HEK293T (cell line): ENCODE results near the gene EWSR1.

Source experiments
- CTCF ChIA-PET: fragments of 350-600 bp; formaldehyde crosslinking; extraction: SDS; loops from one replicate; lab custom pipeline; 2021; ENCODE audit warnings: antibody characterized with exemption, inconsistent platforms; lab: Yijun Ruan, JAX
- POLR2A ChIA-PET: fragments of 350-600 bp; formaldehyde crosslinking; extraction: SDS; loops from one replicate; lab custom pipeline; 2020; ENCODE audit warnings: antibody characterized with exemption, inconsistent platforms; lab: Yijun Ruan, JAX
- DNase-seq: peaks from one replicate; pipeline ENCODE4 v3.0.0; 2012; ENCODE audit warnings: mixed read lengths; ENCODE audit errors: extremely low spot score
- ARNT ChIP-seq: fragments of 450-650 bp; IDR thresholded peaks from 2 replicates; pipeline ENCODE4 v1.6.1; 2017; ENCODE audit warnings: mild to moderate bottlenecking
- BHLHE40 ChIP-seq: fragments of 450-650 bp; IDR thresholded peaks from 2 replicates; pipeline ENCODE4 v1.6.1; 2016; ENCODE audit warnings: mild to moderate bottlenecking, moderate library complexity, borderline replicate concordance
- CTBP1 ChIP-seq: fragments of 450-650 bp; IDR thresholded peaks from 2 replicates; pipeline ENCODE4 v1.6.1; 2016; ENCODE audit warnings: borderline replicate concordance
- ELF4 ChIP-seq: fragments of 450-650 bp; IDR thresholded peaks from 2 replicates; pipeline ENCODE4 v1.6.1; 2017; ENCODE audit warnings: antibody characterized with exemption
- FOXA1 ChIP-seq: fragments of 450-650 bp; IDR thresholded peaks from 2 replicates; pipeline ENCODE4 v1.6.1; 2016; ENCODE audit warnings: mild to moderate bottlenecking
- FOXK2 ChIP-seq: fragments of 450-650 bp; IDR thresholded peaks from 2 replicates; pipeline ENCODE4 v1.6.1; 2016; ENCODE audit warnings: mild to moderate bottlenecking
- FOXM1 ChIP-seq: fragments of 450-650 bp; IDR thresholded peaks from 2 replicates; pipeline ENCODE4 v1.6.1; 2017; ENCODE audit warnings: mild to moderate bottlenecking, borderline replicate concordance
- HDGF ChIP-seq: fragments of 450-650 bp; IDR thresholded peaks from 2 replicates; pipeline ENCODE4 v1.6.1; 2017; ENCODE audit warnings: antibody characterized with exemption, borderline replicate concordance
- L3MBTL2 ChIP-seq: fragments of 450-650 bp; conservative IDR thresholded peaks from 2 replicates; pipeline ENCODE4 v1.6.1; 2016; ENCODE audit warnings: mild to moderate bottlenecking
- LEF1 ChIP-seq: fragments of 450-650 bp; IDR thresholded peaks from 2 replicates; pipeline ENCODE4 v1.6.1; 2017; ENCODE audit warnings: mild to moderate bottlenecking, borderline replicate concordance
- NFRKB ChIP-seq: fragments of 450-650 bp; IDR thresholded peaks from 2 replicates; pipeline ENCODE4 v1.6.1; 2016; ENCODE audit warnings: mild to moderate bottlenecking, moderate library complexity
- SP1 ChIP-seq: fragments of 450-650 bp; IDR thresholded peaks from 2 replicates; pipeline ENCODE4 v1.6.1; 2017
- SUZ12 ChIP-seq: fragments of 450-650 bp; IDR thresholded peaks from 2 replicates; pipeline ENCODE4 v1.6.1; 2016; ENCODE audit warnings: mild to moderate bottlenecking
- TARDBP ChIP-seq: fragments of 450-650 bp; IDR thresholded peaks from 2 replicates; pipeline ENCODE4 v1.6.1; 2016
- ZNF384 ChIP-seq: fragments of 450-650 bp; IDR thresholded peaks from 2 replicates; pipeline ENCODE4 v1.6.1; 2016
- TF ChIP-seq, protein P1 (sequence below): fragments of 450-650 bp; IDR thresholded peaks from 2 replicates; pipeline ENCODE4 v1.6.1; 2016

Gene EWSR1

DNA sequence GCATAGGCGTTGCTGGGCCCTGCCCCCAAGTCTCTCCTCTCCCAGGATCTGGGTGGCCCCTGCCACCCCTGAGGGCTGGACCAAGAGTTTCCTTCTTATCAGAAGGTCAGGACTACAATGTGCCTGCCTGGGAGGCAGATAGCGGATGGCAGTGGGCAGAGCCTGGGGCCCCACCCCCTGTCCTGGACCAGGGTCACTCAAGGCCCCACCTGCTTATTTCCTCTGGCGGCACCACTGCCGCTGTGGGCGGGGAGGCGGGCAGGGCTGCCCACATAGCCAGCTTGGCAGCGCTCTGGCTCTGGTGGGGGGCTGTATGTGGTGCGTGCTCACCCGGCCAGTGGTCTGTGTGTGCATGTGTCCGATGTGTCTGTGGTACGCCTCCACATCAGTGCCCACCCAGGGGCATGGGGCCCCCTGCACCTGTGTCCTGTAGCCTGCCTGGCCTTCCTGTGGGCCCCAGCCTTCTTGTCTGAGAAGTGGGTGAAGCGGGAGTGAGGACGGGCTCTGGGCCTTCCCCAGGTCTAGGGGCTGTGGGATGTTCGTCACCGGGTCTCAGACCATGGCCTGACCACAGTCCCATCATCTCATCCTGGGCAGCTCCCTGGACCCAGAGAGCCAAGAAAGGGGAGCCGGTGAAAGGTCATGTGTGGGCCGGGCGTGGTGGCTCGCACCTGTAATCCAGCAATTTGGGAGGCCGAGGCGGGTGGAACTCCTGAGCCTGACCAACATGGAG lies 41.4 kb downstream of the EWSR1 start:
- TF ChIP-seq, protein P1, sequence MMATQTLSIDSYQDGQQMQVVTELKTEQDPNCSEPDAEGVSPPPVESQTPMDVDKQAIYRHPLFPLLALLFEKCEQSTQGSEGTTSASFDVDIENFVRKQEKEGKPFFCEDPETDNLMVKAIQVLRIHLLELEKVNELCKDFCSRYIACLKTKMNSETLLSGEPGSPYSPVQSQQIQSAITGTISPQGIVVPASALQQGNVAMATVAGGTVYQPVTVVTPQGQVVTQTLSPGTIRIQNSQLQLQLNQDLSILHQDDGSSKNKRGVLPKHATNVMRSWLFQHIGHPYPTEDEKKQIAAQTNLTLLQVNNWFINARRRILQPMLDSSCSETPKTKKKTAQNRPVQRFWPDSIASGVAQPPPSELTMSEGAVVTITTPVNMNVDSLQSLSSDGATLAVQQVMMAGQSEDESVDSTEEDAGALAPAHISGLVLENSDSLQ = no peak
- TF ChIP-seq L3MBTL2 = no peak
- TF ChIP-seq LEF1 = no peak
- no peak for TF ChIP-seq ZNF384
- TF ChIP-seq SP1 = no peak
- TF ChIP-seq CTBP1 = no peak
- no peak for TF ChIP-seq FOXA1
- TF ChIP-seq SUZ12 = no peak
- no peak for TF ChIP-seq ARNT
- TF ChIP-seq NFRKB = no peak
- no peak for TF ChIP-seq FOXK2
- no peak for TF ChIP-seq HDGF
- TF ChIP-seq ELF4 = no peak
- TF ChIP-seq BHLHE40 = no peak
- TF ChIP-seq FOXM1 = no peak
- TF ChIP-seq TARDBP = no peak
- ChIA-PET CTCF (no interaction called here), POLR2A (no interaction called here)
- DNase-seq = no peak

DNA sequence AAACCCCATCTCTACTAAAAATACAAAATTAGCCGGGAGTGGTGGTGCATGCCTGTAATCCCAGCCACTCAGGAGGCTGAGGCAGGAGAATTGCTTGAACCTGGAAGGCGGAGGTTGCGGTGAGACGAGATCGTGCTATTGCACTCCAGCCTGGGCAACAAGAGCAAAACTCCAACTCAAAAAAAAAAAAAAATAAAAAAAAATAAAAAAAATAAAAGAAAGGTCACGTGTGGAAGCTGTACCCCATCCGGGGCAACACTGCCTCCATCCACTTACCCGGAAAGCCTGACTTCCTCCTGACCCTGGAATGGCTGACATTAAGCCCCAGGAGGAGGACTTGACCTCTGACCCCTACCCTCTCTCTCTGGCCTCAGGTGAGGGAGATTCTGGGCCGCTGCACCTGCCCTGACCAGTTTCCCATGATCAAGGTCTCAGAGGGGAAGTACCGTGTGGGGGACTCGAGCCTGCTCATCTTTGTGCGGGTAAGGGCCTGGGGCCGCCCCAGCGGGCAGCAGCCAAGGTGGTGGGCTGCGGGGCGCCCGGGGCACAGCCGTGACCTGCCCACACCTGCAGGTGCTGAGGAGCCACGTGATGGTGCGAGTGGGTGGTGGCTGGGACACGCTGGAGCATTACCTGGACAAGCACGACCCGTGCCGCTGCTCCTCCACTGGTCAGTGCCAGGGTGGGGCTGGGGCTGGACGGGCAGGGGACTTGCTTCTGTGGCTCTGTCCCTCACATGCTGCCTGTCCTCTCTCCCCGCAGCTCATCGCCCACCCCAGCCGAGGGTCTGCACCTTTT lies 42.2 kb downstream of the EWSR1 start:
- CTCF ChIA-PET = no interaction called here

DNA sequence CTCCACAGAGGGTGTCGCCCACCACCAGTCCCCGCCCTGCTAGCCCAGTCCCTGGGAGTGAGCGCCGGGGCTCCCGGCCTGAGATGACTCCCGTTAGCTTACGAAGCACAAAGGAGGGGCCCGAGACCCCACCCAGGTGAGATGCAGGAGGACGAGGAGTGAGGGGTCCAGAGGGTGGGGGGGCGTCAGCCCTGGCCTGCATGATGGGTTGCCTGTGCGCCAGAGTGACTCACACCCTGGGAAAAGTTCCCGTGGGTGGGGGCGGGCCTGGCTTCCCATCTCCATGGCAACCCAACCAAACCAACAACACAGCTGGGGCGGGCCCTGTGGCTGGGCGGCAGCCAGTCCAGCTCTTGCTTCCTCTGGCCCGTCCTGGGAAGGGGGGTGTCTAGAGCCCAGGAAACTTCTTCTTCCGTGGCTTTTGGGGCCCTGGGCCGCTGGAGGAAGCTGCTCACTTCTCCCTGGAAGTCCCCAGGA lies 42.8 kb downstream of the EWSR1 start:
- POLR2A ChIA-PET = no interaction called here
- peak; percentile 83 for DNase-seq
- TF ChIP-seq CTBP1 = no peak
- no peak for TF ChIP-seq SP1
- no peak for TF ChIP-seq SUZ12
- TF ChIP-seq FOXM1 = no peak
- no peak for TF ChIP-seq TARDBP
- no peak for TF ChIP-seq FOXK2
- TF ChIP-seq ARNT = no peak
- no peak for TF ChIP-seq ZNF384
- TF ChIP-seq L3MBTL2 = no peak
- TF ChIP-seq, protein P1 = no peak
- CTCF ChIA-PET = no interaction called here

More for the DNA sequence above, 42.2 kb downstream of the EWSR1 start:
- no peak for DNase-seq
- TF ChIP-seq HDGF = no peak
- TF ChIP-seq L3MBTL2 = no peak
- no peak for TF ChIP-seq CTBP1
- TF ChIP-seq SUZ12 = no peak
- TF ChIP-seq LEF1 = no peak
- TF ChIP-seq TARDBP = no peak
- TF ChIP-seq FOXM1 = no peak
- TF ChIP-seq BHLHE40 = no peak
- no peak for TF ChIP-seq FOXK2
- TF ChIP-seq ELF4 = no peak
- TF ChIP-seq ZNF384 = no peak
- no peak for TF ChIP-seq SP1
- TF ChIP-seq, protein P1 = no peak
- no peak for TF ChIP-seq FOXA1
- TF ChIP-seq ARNT = no peak
- TF ChIP-seq NFRKB = no peak
- POLR2A ChIA-PET = no interaction called here

DNA sequence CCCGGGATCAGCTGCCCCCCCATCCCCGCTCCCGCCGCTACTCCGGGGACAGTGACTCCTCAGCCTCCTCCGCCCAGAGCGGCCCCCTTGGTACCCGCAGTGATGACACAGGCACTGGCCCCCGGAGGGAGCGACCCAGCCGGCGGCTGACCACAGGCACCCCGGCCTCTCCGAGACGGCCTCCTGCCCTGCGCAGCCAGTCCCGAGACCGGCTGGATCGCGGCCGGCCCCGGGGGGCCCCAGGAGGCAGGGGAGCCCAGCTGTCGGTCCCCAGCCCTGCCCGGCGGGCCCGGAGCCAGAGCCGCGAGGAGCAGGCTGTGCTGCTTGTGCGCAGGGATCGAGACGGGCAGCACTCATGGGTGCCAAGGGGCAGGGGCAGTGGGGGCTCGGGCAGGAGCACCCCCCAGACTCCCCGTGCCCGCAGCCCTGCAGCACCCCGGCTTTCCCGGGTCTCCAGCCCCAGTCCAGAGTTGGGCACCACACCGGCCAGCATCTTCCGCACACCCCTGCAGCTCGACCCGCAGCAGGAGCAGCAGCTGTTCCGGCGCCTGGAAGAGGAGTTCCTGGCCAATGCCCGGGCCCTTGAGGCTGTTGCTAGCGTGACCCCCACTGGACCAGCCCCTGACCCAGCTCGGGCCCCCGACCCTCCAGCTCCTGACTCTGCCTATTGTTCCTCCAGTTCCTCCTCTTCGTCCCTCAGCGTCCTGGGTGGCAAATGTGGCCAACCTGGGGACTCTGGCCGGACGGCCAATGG lies 43.6 kb downstream of the EWSR1 start:
- CTCF ChIA-PET = interaction anchor here (0.6 kb wide), 1 partner anchor 9 kb away, joined by 3 read pairs; no protein-coding TSS in a partner anchor
- DNase-seq = no peak
- TF ChIP-seq L3MBTL2 (no peak), HDGF (no peak), BHLHE40 (no peak)
- POLR2A ChIA-PET = interaction anchor here (0.8 kb wide), 1 partner anchor 9 kb away, joined by 3 read pairs; no protein-coding TSS in a partner anchor

DNA sequence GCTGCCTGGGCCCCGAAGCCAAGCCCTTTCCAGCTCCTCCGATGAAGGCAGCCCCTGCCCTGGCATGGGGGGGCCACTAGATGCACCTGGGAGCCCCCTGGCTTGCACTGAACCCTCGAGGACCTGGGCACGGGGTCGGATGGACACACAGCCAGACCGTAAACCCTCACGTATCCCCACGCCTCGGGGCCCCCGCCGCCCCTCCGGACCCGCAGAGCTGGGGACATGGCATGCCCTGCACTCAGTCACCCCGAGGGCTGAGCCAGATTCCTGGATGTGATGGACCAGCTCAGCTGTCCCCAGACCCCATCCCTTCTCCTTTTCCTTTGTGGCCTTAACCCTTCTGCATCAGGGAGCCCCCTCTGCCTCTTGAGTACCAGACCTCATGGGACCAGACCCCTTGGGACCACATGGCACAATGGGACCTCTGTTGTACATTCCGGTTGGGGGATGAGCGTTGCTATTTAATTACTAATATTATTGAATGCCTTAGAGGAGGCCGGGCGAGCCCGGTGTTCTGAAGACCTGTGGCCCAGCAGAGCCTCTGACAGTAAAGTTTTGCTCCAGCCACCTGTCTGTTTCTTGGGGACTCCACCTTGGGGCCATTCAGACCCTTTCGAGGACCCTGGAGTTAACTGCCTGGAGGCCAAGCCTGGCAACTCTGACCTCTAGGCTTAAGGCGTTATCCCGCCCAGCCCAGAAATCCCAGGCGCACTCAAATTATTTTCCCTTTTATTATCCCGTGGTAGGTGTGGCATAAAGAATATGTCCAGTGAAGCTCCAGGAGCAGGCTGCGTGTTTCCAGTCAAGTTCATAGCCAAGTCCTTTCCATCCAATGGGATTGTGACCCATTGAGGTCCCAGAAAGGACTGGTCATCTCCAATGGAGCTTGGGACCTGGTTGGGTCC lies 44.4 kb downstream of the EWSR1 start:
- TF ChIP-seq CTBP1 = no peak
- TF ChIP-seq BHLHE40 = no peak
- ChIA-PET CTCF (interaction anchor here (0.6 to 1.0 kb wide), 3 partner anchors 8 to 10 kb away, joined by 3 to 8 read pairs (median 3); no protein-coding TSS in a partner anchor), POLR2A (interaction anchor here (0.8 kb wide), 1 partner anchor 9 kb away, joined by 3 read pairs; no protein-coding TSS in a partner anchor)
- DNase-seq = no peak
